GM19239 (cell line): ENCODE data around the gene SPINDOC.
"Not testable (repeated sequence)": the region's sequence is repeated elsewhere in the genome, so short reads cannot be mapped to it uniquely, and the experiment has no call there.

Experiments used
- DNase-seq: peaks from one replicate; pipeline ENCODE4 v3.0.0; 2011; ENCODE audit warnings: low spot score; ENCODE audit not compliant: insufficient read length
- FAIRE-seq: peaks from 2 replicates; lab custom pipeline; 2011; peaks lifted over from hg19 to GRCh38; lab: Jason Lieb, UNC

Gene SPINDOC

GRCh38 chr11:63783925-63784592 lies 29.2 kb upstream of the SPINDOC start:
- no peak for DNase-seq
- FAIRE-seq = no peak

GRCh38 chr11:63785823-63786222 lies 27.4 kb upstream of the SPINDOC start:
- DNase-seq (no peak), FAIRE-seq (no peak)

GRCh38 chr11:63791495-63792167 lies 21.6 kb upstream of the SPINDOC start:
- FAIRE-seq = no peak
- DNase-seq = no peak

- no peak for DNase-seq
- FAIRE-seq = no peak
These were observed 20.1 kb upstream of the SPINDOC start for GRCh38 chr11:63793161-63793560.

- FAIRE-seq (no peak), DNase-seq (no peak)
These were observed 18.2 kb upstream of the SPINDOC start for GRCh38 chr11:63795066-63795465.

- no peak for FAIRE-seq
- no peak for DNase-seq
These were observed 12.3 kb upstream of the SPINDOC start for GRCh38 chr11:63800921-63801320.

GRCh38 chr11:63802637-63803414 lies 10.4 kb upstream of the SPINDOC start:
- DNase-seq (no peak), FAIRE-seq (no peak)

- FAIRE-seq (no peak), DNase-seq (no peak)
These were observed 9.0 kb upstream of the SPINDOC start for GRCh38 chr11:63804259-63804658.

- FAIRE-seq = no peak
- no peak for DNase-seq
These were observed 7.3 kb upstream of the SPINDOC start for GRCh38 chr11:63805844-63806415.

GRCh38 chr11:63810383-63810782 lies 2.9 kb upstream of the SPINDOC start:
- DNase-seq, FAIRE-seq: not testable (repeated sequence)

- FAIRE-seq (no peak), DNase-seq (no peak)
These were observed 1.7 kb upstream of the SPINDOC start for GRCh38 chr11:63811522-63811921.

- DNase-seq (peak; percentile 65), FAIRE-seq (peak; percentile 39)
These were observed 517 bp downstream of the SPINDOC start for GRCh38 chr11:63813563-63814382.

GRCh38 chr11:63814383-63814736 lies 1.1 kb downstream of the SPINDOC start:
- no peak for DNase-seq
- FAIRE-seq = no peak

GRCh38 chr11:63816166-63816565 lies 2.9 kb downstream of the SPINDOC start:
- DNase-seq (no peak), FAIRE-seq (no peak)

- FAIRE-seq (no peak), DNase-seq (no peak)
These were observed 3.5 kb downstream of the SPINDOC start for GRCh38 chr11:63816732-63817131.

- DNase-seq (no peak), FAIRE-seq (no peak)
These were observed 4.7 kb downstream of the SPINDOC start for GRCh38 chr11:63817758-63818498.

- DNase-seq = no peak
- FAIRE-seq = no peak
These were observed 5.4 kb downstream of the SPINDOC start for GRCh38 chr11:63818609-63819008.

GRCh38 chr11:63821411-63821810 lies 8.2 kb downstream of the SPINDOC start:
- FAIRE-seq = no peak

GRCh38 chr11:63826471-63827190 lies 13.4 kb downstream of the SPINDOC start:
- DNase-seq (no peak), FAIRE-seq (no peak)

More at GRCh38 chr11:63821411-63821810, 8.2 kb downstream of the SPINDOC start:
- no peak for DNase-seq
